HEK293T (cell line): Measurements from ENCODE around the gene MMP24.

ENCODE experiments used
- ELF4 ChIP-seq: fragments of 450-650 bp; IDR thresholded peaks from 2 replicates; pipeline ENCODE4 v1.6.1; 2017; ENCODE audit warnings: antibody characterized with exemption
- SP1 ChIP-seq: fragments of 450-650 bp; IDR thresholded peaks from 2 replicates; pipeline ENCODE4 v1.6.1; 2017
- SUZ12 ChIP-seq: fragments of 450-650 bp; IDR thresholded peaks from 2 replicates; pipeline ENCODE4 v1.6.1; 2016; ENCODE audit warnings: mild to moderate bottlenecking
- ZNF384 ChIP-seq: fragments of 450-650 bp; IDR thresholded peaks from 2 replicates; pipeline ENCODE4 v1.6.1; 2016

- TF ChIP-seq ZNF384: no peak
- no peak for TF ChIP-seq ELF4
- no peak for TF ChIP-seq SUZ12
- no peak for TF ChIP-seq SP1
These were observed 33.9 kb downstream of the MMP24 start for GRCh38 chr20:35260426-35260825.
